HG03039 (cell line): ENCODE results near the gene MVB12A.

Experiments
- ATAC-seq: cut with Tn5 transposase; IDR thresholded peaks from one replicate; pipeline ENCODE4 v1.9.1; 2021; ENCODE audit warnings: mild to moderate bottlenecking, moderate library complexity; ENCODE audit not compliant: unreplicated experiment

Gene MVB12A

DNA sequence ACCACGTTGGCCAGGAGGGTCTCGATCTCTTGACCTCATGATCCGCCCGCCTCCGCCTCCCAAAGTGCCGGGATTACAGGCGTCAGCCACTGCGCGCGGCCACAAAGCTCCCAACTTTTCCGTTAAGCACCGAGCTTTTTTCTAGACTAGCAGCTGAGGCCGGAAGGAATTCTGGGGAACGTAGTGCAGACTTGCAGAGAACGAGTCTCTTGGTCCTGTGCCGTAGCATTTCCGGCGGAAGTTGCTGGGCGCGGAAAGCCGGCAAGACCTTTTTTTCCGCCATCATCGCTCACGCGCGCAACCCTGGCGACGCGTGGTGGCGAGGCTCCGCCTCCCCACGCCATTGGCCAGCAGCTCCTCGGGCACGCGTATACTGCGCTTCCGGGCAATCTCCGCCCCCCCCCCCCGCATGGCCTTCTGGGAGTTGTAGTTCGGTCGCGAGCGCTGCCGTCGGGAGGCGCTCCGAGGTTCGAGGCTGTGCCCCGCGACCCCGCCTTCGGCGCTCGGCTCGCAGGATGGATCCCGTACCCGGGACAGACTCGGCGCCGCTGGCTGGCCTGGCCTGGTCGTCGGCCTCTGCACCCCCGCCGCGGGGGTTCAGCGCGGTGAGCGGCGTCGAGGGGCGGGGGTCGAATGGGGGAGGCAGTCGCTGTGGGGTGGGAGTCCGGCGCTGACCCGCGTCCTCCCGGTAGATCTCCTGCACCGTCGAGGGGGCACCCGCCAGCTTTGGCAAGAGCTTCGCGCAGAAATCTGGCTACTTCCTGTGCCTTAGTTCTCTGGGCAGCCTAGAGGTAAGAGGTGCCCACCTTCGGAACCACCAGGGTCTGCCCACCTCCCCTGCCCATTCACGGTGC lies at the start of gene MVB12A:
Gene MVB12A, plus strand, starts transcription at position 427 of the 854 bp plus-strand sequence. Its CDS starts 89 bp downstream, at position 516.
- peak; percentile 88 for ATAC-seq

DNA sequence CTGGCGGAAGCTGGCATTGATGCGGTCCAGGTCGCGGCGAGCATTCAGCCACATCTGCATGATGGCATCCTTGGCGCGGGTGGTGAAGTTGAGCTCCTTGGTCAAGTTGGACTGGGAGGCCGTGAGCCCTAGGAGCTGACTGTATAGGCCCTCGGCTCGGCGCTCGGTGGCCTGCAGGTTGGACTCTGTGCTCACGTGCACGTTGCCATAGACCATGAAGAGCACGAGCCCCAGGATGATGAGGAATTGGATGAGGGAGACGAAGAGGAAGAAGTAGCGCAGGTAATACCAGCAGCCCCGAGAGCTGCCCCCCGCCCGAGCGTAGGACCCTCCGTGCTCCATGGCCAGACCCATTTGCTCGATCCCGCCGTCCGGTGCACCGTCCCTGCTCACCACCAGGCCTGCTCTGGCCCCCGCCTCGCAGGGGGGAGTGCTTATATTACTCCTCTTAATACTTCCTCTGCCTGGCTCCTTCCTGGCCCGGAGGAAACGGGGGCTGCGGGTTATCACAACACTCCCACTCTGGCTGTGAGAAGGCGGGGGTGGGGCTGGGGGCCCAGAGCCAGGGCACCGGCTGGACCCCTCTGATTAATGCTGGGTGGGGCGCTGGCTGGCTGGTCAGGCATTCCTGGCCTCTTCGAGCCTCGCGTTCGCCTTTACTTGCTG lies 42.8 kb upstream of the MVB12A start, which contains the start of gene PLVAP:
Gene PLVAP, minus strand, starts transcription at position 408 of the 666 bp plus-strand sequence. Its CDS starts 54 bp downstream, at position 354.
- ATAC-seq: no peak

DNA sequence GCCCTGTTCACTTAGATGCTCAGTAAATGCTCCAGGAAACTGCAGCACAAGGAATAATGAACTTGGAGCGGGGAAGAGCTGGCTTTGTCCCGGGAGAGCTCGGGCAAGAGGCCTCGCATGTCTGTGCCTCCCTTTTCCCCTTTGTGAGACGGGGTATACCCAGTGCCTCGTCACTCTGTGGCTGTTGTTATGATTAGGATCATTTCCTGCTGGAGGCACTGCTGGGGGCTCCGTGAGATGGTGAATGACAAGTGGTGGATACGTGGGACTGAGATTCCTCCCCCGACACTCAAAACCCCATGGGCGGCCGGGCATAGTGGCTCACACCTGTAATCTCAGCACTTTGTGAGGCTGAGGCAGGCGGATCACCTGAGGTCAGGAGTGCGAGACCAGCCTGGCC lies 41.6 kb upstream of the MVB12A start:
- ATAC-seq: no peak

DNA sequence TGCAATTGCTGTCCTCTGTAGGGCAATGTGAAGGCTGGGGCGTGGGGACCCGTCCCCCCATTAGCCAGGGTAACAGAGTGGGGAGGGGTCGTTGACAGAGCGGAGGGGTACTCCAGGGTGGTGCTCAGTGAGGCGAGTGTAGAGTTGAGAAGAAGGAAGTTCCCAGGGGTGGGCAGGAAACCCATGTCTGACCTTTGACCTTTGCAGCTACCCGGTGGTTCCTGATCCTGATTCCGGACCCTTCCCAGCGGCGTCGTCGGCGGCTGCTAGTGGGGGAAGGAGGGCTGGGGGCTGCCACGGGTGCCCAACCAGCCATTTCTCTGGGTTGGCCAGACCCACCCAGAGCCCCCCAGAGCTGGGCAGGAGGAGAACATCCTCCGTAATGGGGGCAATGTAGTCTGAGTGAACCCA lies 40.6 kb upstream of the MVB12A start:
- ATAC-seq: no peak

DNA sequence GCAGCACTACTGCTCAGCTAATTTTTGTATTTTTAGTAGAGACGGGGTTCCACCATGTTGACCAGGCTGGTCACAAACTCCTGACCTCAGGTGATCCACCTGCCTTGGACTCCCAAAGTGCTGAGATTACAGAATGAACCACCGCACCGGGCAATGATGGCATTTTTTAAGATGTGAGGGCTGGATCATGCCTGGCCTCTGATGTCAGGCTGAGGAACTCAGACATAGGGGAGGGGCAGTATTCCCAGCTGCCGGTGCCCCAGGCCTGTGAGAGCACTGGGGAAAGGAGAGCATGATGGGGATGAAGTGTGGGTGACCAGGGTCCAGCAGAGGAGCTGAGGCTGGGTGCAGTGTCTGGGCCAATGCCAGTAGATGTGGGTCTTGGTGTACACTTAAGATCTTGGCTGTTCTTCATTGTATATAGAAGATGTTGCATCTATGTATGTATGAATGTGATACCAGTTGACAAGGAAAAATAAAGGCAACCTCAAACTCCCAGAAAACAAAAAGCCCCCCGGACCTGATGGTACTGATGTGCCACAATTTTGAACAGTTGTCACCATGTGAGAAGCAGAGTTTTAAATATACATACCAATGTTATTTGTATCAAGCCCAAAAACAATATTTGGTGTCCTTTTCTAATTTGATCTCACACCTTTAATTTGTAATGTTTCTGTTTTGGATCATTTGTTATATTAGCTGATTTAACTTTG lies 39.3 kb upstream of the MVB12A start:
- no peak for ATAC-seq

DNA sequence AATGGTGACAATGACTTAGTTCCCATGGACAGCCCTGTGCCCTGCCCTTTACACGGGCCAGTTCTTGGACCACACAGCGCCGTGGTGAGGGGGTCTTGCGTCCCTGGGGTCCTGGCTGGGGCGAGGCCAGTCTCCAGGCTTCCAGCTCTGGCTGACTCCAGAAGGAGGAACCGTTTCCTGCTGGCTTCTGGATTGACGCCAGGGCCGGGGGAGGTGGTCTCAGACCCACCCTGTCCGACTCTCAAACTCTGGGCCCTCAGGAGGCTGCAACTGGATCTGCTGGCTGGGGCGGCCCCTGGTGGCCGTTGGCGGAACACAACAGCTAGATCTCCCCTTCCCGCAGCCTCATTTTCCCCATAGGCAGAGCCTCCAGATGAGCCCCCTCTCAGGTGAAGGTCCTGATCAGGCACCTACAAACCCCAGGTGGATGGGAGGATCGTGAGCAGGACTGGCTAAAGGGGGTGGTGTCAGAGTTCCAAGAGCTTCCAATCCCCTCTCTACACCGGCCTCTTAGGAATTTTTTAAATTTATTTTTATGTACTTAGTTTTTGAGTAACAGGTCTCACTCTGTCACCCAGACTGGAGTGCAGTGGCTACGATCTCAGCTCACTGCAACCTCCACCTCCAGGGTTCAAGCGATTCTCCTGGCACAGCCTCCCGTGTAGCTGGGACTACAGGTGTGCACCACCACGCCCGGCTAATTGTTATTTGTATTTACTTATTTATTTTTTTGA lies 33.8 kb upstream of the MVB12A start:
- ATAC-seq: no peak

DNA sequence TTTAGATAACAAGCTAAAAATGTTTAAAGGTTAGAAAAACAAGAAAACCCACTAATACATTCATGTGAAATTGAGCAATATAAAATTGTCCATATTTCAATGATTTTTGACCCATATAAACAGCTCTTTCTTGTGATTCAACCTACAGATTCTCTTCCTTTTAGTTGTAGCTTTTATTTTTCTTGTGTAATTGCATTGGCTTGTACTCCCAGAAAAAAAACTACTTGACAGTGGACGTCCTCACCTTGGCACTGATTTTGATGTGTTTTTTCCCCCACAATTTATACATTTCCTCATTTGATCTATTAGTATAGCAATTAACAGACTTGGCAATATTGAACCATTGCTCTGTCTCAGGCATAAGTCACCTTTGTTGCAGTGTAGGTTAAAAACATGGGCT lies 30.6 kb upstream of the MVB12A start:
- ATAC-seq: no peak

DNA sequence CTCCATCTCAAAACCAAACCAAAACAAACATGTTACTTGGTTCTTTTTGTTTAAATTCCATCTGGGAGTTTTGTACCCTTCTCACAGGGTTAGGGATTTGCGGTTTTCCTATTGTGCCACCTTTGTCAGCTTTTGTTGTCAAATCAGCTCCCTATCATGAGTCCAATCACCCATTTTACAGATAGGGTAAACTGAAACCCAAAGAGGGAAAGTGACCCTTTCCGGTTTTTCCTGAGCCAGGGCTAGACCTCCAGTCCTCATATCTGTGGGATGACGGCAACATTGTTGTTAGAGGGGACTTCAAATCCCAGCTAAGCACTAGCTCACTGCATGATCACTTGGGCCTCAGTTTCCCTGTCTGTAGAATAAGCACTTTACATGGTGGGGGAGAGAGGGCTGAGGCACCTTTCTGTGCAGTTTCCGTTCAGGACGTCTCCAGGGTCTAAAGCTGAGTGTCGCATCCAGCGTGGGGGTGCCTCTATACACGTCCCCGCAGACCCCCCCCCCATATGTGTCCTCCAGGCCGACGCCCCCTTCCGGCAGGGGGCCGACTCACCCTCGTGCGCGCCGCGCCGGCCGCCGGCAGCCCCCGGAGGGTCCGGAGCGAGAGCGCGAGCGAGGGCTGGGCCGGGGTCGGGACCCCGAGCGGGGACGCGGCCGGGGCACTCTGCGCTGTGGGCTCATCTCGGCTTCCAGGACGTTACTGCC lies 29.7 kb upstream of the MVB12A start:
- ATAC-seq: no peak

DNA sequence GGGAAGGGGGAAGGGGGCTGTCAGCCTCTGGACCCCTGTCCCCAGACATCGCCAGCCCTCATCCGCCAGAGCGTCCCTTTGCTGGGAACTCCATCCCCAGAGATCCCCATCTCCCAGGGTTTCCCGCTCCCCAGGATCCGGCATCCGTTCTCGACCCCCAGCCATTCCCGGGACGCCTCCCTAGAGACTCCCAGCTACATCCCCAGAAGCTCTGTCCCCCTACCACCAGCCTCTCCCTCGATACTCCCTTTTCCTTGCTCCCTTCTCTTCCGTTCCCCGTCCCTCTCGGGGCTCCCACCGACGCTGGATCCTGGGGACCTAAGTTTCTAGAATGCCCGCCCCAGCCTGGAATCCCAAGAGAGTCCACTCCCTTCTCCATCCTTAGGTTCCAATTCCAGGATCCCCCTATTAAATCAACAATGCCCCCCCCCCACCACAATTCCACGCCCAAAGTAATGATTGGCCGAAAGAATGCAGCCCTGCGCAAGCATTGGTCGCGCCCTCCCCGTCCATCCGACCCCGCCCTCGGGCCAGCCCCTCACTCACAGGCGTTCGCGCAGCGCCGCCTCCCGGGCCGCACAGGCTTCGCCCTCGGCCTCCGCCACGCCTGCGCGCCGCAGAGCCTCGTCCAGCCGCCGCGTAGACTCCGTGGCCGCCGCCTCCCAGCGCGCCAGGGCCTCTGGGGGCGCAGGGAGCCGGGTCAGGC lies 29.0 kb upstream of the MVB12A start:
- peak; percentile 78 for ATAC-seq

DNA sequence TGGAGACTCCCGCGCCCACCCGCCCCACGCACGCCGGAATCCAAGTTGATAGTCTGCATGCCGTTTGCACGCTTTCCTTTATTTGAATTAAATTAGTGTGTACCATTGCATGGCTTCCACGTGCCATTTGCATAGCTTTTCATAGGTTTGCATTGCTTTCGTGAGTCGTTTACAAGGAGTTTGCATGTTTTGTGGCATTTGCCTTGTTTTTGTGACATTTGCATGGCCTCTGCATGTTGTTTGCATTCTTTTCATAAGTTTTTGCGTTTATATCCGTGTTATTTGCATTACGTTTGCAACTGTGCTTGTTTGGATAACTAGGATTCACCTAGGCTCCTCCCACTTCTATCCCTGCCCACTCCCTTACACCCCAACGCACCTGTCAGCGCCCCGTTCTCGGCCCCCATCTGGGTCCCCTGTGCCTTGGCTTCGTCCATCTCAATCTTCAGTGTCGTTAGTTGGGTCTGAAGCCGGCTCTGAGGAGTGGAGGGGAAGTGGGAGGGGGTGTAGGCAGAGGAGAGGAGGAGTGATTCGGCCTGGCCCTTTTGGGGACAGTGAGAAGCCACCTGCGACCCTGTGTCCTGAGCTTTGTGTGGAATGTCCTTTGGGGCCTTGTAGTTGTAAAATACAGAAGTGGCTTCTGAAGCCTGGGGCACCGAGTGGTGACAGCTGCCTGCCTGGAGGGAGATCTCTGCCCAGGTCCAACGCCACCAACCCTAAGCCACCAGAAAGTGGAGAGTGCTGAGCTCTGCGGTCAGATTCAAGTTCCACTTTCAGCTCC lies 28.3 kb upstream of the MVB12A start:
- no peak for ATAC-seq

DNA sequence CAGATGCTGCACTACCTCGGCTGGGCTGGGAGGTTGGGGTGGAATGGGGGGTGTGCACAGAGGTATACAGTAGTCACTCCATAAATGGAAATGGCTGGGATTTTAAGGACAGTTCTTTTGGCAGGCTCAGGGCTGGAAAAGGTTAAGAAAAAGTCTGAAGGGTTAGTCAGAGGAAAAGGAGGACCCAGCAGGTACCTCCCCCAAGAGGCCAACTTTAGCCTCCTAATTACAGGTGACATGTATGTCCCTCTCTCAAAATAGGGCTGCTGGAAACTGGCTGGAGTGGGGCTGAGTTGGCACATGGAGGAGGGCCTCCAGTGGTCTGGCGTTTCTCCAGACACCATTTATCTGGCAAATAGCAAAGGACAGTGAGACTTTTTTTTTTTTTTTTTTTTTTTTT lies 26.8 kb upstream of the MVB12A start:
- no peak for ATAC-seq

DNA sequence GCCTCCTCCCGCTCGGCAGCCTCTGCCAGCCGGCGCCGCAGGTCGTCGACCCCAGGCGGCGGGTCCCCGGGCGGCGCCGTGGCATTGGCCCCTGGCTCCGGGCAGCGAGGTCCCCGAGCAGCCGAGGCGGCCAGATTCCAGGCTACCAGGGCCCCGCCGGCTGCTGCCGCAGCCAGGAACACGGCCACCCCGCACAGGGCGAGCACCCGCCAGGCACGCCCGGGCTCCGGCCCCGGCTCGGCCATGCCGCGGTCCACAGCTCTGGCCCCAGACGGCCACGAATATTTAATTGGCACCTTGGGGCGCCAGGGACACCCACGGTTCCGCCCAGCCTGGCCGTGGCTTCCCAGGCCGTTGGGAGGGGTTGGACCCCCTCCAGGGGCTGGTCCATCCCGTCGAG lies 25.9 kb upstream of the MVB12A start, which contains the start of gene CCDC194:
Gene CCDC194, minus strand, starts transcription at position 283 of the 400 bp plus-strand sequence. Its CDS starts 38 bp downstream, at position 245.
- ATAC-seq: no peak

DNA sequence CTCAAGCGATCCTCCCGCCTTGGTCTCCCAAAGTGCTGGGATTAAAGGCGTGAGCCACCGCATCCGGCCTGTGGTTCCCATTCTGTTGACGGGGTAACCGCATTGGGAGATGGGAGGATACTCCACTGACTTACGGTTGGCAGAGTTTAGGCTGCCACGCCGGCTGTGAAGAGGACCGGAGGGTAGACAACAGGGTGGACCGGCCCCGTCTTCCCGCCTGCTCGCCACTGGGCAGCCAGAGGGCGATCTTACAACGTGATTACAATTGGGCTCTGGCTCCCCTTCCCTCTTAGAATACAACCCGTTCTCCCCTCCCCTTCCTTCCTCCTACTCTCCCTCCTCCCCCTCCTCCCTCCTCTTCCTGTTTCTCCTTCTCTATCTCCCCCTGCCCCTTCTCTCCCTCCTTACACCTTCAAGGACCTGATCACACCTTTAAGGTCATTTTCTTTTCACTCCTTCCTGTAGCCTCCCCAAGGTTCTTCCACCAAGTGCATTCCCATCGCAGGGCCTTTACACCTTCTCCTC lies 24.9 kb upstream of the MVB12A start:
- no peak for ATAC-seq

DNA sequence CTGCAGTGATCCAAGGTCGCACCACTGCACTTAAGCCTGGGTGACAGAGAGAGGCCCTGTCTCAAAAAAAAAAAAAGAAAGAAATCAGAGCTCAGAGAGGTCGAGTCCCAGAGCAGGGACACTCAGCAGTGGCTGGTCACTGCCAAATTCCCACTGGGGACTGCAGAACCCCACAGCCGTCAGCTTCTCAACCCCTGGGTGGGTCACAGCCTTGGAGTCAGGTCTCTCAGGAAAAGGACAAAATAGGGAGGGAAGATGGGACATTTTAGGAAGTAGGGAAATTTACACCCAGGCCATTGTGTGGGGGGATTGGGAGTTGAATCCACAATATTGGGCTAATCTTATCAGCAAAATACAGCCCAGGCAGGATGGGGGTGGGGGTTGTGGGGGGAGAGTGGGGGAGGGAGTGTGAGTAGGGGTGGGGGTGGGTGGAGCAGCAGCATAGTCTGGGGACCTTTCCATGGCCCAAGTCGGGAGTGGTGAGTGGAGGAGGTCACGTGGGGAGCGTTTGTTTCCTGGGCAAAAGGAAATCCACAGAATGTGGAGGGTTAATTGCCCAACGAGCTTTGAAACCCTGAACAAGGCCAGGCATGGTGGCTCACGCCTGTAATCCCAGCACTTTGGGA lies 20.8 kb upstream of the MVB12A start:
- no peak for ATAC-seq

DNA sequence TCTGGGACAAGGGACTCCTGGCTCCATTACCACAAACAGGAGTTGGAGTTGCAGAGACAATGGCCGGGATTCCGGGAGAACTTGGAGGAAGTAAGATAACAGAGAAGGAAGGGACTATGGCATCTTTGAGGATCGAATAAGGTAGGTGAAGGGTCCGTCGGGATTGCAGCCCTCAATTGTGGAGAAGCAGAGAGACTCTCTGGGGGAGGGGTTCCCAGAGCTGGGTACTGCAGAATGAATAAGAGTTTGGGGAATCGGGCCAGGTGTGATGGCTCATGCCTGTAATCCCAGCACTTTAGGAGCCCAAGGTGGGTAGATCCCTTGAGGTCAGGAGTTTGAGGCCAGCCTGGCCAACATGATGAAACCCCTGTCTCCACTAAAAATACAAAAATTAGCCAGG lies 18.2 kb upstream of the MVB12A start:
- no peak for ATAC-seq

DNA sequence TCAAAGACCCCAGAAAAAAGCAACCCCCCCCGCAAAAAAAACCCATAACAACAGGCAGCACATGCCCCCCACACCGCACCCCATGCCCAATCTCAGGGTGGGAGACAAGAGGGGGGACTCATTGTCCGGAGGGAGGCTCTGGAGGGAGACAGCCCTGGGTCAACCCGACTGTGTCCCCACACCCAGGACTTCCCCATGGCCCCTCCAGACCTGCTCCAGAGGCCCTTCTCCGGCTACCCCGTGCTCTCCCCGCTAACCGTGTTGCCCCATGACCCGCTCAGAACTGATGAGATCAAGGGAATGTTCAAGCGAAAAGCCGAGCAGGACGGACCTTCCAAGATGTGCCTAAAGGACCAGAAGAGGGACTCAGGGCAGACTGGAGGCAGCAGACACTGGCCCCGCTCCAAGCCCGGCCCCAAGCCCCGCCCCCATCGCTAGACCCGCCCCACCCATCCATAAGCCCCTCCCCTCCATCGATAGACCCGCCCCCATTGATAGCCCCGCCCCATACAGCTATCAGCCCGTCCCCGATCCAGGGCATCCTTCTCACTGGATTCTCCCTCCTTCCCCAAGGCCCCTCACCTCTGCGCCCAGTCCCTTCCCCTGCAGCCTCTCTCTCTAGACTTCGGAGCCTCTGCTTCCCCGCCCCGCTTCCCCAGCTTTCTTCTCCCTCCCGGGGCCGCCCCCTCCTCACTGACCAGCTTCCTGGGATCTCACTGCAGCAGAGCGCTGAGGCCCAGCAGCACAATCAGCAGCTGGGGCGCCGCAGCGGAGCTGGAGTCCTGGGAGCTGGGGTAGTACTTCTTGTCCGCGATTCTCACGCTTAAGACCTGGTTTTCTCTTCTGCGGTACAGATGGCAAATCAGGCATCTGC lies 16.6 kb upstream of the MVB12A start:
- ATAC-seq: no peak

DNA sequence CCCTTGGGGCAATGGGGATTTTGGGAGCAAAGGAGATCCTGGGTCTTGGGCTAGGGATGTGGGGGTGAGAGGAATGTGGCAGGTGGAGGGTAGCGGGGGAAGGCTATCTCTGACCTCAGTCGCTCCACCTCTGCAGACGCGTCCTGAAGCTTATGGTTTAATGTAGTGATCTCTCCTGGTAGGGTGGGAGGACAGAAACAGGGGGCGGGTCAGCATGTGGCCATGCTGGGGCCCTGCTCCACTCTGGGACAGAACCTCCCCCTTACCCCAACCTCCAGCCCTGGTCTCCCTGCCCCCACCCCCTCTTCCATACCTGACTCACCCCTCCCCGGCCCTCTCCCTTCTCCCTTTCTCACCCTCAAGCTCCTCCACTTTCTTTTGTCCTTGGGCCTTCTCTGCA lies 15.8 kb upstream of the MVB12A start:
- no peak for ATAC-seq
